H1 (cell line): ENCODE data around the gene UBN2.

Experiments
- CEBPB ChIP-seq: IDR thresholded peaks from 2 replicates; pipeline ENCODE4 v1.6.1; 2012; ENCODE audit warnings: low read depth, low read length
- CTCF ChIP-seq, 3 experiments: IDR thresholded peaks; 1 replicate in 2 of 3; 2 replicates in 1 of 3; pipeline versions ENCODE4 v1.5.1 to v1.6.1; 2011; ENCODE audit warnings: low read length in 3 of 3, mild to moderate bottlenecking in 3 of 3, inconsistent platforms in 2 of 3, low read depth in 1 of 3, moderate library complexity in 1 of 3; ENCODE audit not compliant: insufficient read depth in 1 of 3; ENCODE audit errors: control extremely low read depth in 1 of 3
- SIN3A ChIP-seq, 2 experiments: IDR thresholded peaks in 1 of 2; conservative IDR thresholded peaks in 1 of 2; 2 replicates each; pipeline ENCODE4 v1.6.1; 2011 to 2012; ENCODE audit warnings: low read length in 2 of 2, improper control_type of control experiment in 1 of 2, low read depth in 1 of 2, mild to moderate bottlenecking in 1 of 2

- TF ChIP-seq CTCF (IDR thresholded peaks at IDR 0.05; ENCODE audit: control extremely low read depth in 1 of 3, insufficient read depth in 1 of 3, low read depth in 1 of 3, low read length in 3 of 3) (no peak), CEBPB (no peak), SIN3A (conservative IDR thresholded peaks at IDR 0.05 in 1 of 2, IDR thresholded peaks at IDR 0.05 in 1 of 2; ENCODE audit: low read depth in 1 of 2, low read length in 2 of 2) (no peak)
Observed at GRCh38 chr7:139252451-139252850, 21.4 kb downstream of the UBN2 start.
